H1 (cell line): ENCODE data around the gene FOLR1. TPM values are rescaled to one million over a fixed set of nuclear protein-coding genes. Genes with fewer than 3 reads are reported as not detected.

Experiments
- BRCA1 ChIP-seq: IDR thresholded peaks from 2 replicates; pipeline ENCODE4 v1.6.1; 2012; ENCODE audit warnings: low read depth, low read length, improper control_type of control experiment
- CEBPB ChIP-seq: IDR thresholded peaks from 2 replicates; pipeline ENCODE4 v1.6.1; 2012; ENCODE audit warnings: low read depth, low read length
- CHD1 ChIP-seq: IDR thresholded peaks from 2 replicates; pipeline ENCODE4 v1.6.1; 2012; ENCODE audit warnings: low read depth, low read length, improper control_type of control experiment
- EGR1 ChIP-seq: IDR thresholded peaks from 2 replicates; pipeline ENCODE4 v1.6.1; 2011; ENCODE audit warnings: low read depth, low read length, borderline replicate concordance
- EZH2 ChIP-seq: fragments of 200-600 bp; sonication (generic); IDR thresholded peaks from 2 replicates; pipeline ENCODE4 v1.7.1; 2012; ENCODE audit warnings: low read depth, mild to moderate bottlenecking, moderate library complexity, low read length, inconsistent platforms; ENCODE audit not compliant: severe bottlenecking
- JUND ChIP-seq: IDR thresholded peaks from 2 replicates; pipeline ENCODE4 v1.6.1; 2011; ENCODE audit warnings: mild to moderate bottlenecking, improper control_type of control experiment, low read length
- KDM1A ChIP-seq: fragments of 200-600, 300-600 bp; sonication (generic); IDR thresholded peaks from 2 replicates; pipeline ENCODE4 v1.7.1; 2016; ENCODE audit warnings: mild to moderate bottlenecking, low read length, borderline replicate concordance
- KDM5A ChIP-seq: fragments of 200-600 bp; IDR thresholded peaks from 2 replicates; pipeline ENCODE4 v1.7.1; 2012; ENCODE audit warnings: mild to moderate bottlenecking, low read length, inconsistent platforms, mixed read lengths
- POLR2A ChIP-seq, 2 experiments: IDR thresholded peaks; 1 replicate in 1 of 2; 2 replicates in 1 of 2; pipeline ENCODE4 v1.6.1; 2011; ENCODE audit warnings: low read depth in 2 of 2, low read length in 2 of 2, mild to moderate bottlenecking in 2 of 2; ENCODE audit errors: control extremely low read depth in 1 of 2
- SAP30 ChIP-seq: fragments of 300-600 bp; sonication (generic); IDR thresholded peaks from 2 replicates; pipeline ENCODE4 v1.7.1; 2012; ENCODE audit warnings: low read length, moderate library complexity, mild to moderate bottlenecking, inconsistent platforms; ENCODE audit not compliant: insufficient read depth, insufficient replicate concordance
- SIRT6 ChIP-seq: IDR thresholded peaks from one replicate; pipeline ENCODE4 v1.7.1; 2012; ENCODE audit warnings: low read length, inconsistent platforms
- SP1 ChIP-seq: IDR thresholded peaks from 2 replicates; pipeline ENCODE4 v1.6.1; 2011; ENCODE audit warnings: low read depth, low read length
- SUZ12 ChIP-seq: fragments of 200-600 bp; sonication (generic); IDR thresholded peaks from 2 replicates; pipeline ENCODE4 v1.6.1; 2012; ENCODE audit warnings: mild to moderate bottlenecking, inconsistent platforms, low read length, moderate library complexity, mixed read lengths
- TAF1 ChIP-seq: IDR thresholded peaks from 2 replicates; pipeline ENCODE4 v1.6.1; 2011; ENCODE audit warnings: mild to moderate bottlenecking, low read depth, low read length
- TEAD4 ChIP-seq: IDR thresholded peaks from 2 replicates; pipeline ENCODE4 v1.6.1; 2012; ENCODE audit warnings: low read depth, low read length, inconsistent platforms, mixed read lengths
- ZNF274 ChIP-seq: IDR thresholded peaks from 2 replicates; pipeline ENCODE4 v1.7.0; 2012; ENCODE audit warnings: low read length, borderline replicate concordance; ENCODE audit errors: extremely low read depth
- polyA plus RNA-seq, 7 experiments: library from polyadenylated mRNA; depleted of rRNA in 3 of 7; stranded (reverse) in 5 of 7; unstranded in 2 of 7; fragments of >200 nt in 5 of 7; fragments of 200-250 nt in 2 of 7; gene quantifications; 1 replicate in 5 of 7; 2 replicates in 1 of 7; 4 replicates in 1 of 7; pipeline versions ENCODE4 v1.2.1 to v1.2.3, GENCODE V29; 2011 to 2013; ENCODE audit warnings: missing spikeins in 2 of 7, mixed read lengths in 2 of 7
- total RNA-seq: library from RNA; stranded (reverse); fragmentation: NEBNext Ultra II Directional; extraction: Animal tissue kit (Norgen Biotek cat#: 25700); gene quantifications from 2 replicates; pipeline ENCODE4 v1.2.1, GENCODE V29; 2021

The FOLR1 gene
- total and polyA plus RNA-seq, 2 of the 8 experiments (the other 6 are each of a cell fraction or from before 2014, with no cell fraction given) = 1.3 TPM; not detected in 1

DNA sequence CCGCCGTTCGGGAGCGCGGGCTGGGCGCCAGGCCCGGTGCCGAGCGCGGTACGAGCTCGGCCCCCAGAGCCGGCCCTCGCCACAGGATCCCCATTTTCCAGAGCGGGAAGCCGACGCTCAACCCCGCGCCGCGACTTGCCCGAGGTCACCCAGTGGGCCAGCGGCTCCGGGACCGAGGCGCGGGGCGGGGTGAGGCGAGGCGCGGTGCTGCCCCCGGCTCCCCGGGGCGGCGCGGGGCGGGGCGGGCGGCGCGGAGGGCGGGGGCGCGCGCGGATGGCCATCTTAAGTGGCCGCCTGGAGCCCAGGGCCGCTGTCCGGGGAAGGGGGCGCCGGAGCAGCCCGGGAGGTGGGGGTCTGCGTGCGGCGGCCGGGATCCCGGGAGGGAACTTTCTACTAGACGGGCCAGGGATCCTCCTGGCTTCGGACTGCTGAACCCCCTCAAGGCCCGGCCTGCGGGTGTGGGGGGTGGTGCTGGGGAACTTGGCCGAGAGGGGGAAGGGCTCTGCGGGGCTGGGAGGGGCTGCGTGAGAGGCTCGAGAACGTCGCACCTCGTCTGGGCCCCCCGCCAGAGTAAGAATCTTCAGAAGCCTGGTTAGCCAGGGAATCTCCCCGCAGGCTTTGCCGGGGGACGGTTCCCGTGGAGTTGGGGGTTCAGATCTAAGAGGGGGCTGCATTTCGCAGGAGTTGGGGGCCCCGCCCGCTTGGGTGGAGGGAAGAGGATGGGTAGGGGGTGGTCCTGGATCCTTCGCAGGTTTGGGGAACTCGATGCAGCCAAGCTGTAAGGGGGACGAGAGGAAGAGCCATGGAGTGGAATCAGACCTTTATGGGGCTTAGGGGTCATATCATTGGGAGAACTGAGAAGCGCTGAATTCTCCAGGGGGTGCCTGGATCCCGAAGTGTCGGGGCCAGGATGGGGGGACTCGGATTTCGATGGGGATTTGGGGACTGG lies 31.9 kb downstream of the FOLR1 start (continued):
- TF ChIP-seq BRCA1 (no peak), KDM1A (no peak), TAF1 (peak; percentile 41; the same call in 1 of the 2 replicates), SUZ12 (no peak), POLR2A (IDR thresholded peaks at IDR 0.05; ENCODE audit: control extremely low read depth in 1 of 2, low read depth in 2 of 2, low read length in 2 of 2) (no peak; a peak in 1 of 3 replicates), TEAD4 (no peak), SIRT6 (no peak), SP1 (no peak), EGR1 (no peak), EZH2 (no peak), SAP30 (peak; percentile 39), ZNF274 (no peak), JUND (no peak), KDM5A (no peak), CHD1 (no peak), CEBPB (no peak)
